Transverse colon (tissue), 4 donors: Measurements from ENCODE around the gene ENDOD1.

ENCODE experiments used
- POLR2A ChIP-seq: fragments of 450-650 bp; IDR thresholded peaks from one replicate; pipeline ENCODE4 v1.6.1; 2016; ENCODE audit warnings: antibody characterized with exemption, mild to moderate bottlenecking, moderate library complexity
- POLR2AphosphoS5 ChIP-seq, 3 donors: sonication (generic); formaldehyde crosslinking; IDR thresholded peaks; one replicate each; pipeline ENCODE4 v1.6.1; 2016; ENCODE audit warnings: antibody characterized with exemption in 3 of 3
- TF ChIP-seq, protein P1 (sequence below), 5 experiments: fragments of 200-600 bp in 3 of 5; fragments of 450-650 bp in 2 of 5; sonication (generic) in 3 of 5; IDR thresholded peaks; 1 replicate in 2 of 5; 2 replicates in 3 of 5; pipeline ENCODE4 v1.5.1; 2016 to 2017; ENCODE audit warnings: antibody characterized with exemption in 5 of 5, inconsistent platforms in 3 of 5, mild to moderate bottlenecking in 2 of 5, moderate library complexity in 1 of 5

DNA sequence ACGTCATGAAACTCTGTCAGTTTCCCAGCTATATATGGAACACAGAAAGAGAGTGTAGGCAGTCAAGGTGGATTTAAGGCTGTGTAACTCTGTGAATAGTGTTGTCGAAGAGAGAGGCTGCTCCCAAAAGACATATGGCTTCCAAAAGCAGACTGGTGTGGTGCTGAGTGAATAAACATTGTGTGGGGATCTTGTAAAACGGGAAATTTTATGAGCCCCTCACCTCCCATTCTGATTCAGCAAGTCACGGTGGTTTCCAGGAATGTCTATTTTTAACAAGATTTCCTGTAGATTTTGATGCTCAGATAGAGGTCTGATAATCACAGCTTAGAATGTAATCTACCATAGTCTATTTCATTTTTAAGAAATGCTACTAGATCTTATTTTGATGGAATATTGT lies 73.5 kb downstream of the ENDOD1 start:
- TF ChIP-seq, protein P1, sequence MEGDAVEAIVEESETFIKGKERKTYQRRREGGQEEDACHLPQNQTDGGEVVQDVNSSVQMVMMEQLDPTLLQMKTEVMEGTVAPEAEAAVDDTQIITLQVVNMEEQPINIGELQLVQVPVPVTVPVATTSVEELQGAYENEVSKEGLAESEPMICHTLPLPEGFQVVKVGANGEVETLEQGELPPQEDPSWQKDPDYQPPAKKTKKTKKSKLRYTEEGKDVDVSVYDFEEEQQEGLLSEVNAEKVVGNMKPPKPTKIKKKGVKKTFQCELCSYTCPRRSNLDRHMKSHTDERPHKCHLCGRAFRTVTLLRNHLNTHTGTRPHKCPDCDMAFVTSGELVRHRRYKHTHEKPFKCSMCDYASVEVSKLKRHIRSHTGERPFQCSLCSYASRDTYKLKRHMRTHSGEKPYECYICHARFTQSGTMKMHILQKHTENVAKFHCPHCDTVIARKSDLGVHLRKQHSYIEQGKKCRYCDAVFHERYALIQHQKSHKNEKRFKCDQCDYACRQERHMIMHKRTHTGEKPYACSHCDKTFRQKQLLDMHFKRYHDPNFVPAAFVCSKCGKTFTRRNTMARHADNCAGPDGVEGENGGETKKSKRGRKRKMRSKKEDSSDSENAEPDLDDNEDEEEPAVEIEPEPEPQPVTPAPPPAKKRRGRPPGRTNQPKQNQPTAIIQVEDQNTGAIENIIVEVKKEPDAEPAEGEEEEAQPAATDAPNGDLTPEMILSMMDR (IDR thresholded peaks at IDR 0.05) = no peak
- TF ChIP-seq POLR2A (no peak), POLR2AphosphoS5 (IDR thresholded peaks at IDR 0.05) (no peak)
